HTR-8/SVneo (cell line): ENCODE measurements around the gene NRG3.

Experiments used
- DNase-seq: peaks from one replicate; pipeline ENCODE4 v3.0.0; 2011; ENCODE audit warnings: low spot score, mixed read lengths; ENCODE audit not compliant: insufficient read length
- FAIRE-seq: peaks from 2 replicates; lab custom pipeline; 2011; peaks lifted over from hg19 to GRCh38; lab: Jason Lieb, UNC

NRG3 gene

GRCh38 chr10:82252081-82252480 lies 377.1 kb downstream of the NRG3 start:
- DNase-seq (no peak), FAIRE-seq (no peak)

GRCh38 chr10:82254237-82254636 lies 379.2 kb downstream of the NRG3 start:
- DNase-seq (no peak), FAIRE-seq (no peak)

DNA sequence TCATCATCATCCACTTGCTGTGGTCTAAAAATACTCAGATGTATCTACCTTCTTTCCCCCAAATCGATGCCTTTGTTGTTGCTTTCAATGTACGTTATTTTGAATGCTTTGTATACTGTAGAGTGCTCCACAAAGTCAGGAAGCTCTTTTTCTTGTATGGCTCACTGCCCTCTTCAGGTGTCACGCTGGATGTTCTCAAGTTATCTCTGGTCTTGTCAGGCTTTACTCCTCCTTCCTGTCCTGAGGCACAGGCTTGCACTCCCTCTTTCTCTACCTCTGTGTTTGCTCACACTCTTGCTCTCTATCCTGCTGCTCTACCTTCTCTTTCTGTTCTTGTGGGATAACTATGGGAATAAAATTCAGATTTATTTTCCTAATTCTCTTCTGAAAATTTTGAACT lies 381.3 kb downstream of the NRG3 start:
- FAIRE-seq, result no peak
- no peak for DNase-seq

DNA sequence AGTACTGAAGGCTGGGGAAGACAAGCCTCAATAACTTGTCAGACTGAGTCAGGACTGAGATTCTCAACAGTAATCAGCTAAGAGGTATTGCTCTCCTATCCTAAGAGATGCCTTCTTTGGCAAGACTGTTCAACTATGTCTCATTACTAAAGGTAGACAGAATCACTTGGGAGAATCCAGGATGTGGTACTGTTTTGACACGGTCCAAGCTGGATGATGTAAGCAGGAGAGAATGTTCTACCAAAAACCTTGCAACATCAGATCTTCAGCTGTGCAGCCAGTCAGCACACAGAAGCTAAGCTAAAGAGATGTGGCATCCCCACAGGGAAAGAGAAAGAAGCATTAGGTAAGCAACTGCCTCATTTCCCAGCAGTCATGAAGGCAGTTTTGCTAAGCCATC lies 391.4 kb downstream of the NRG3 start:
- FAIRE-seq, result no peak

GRCh38 chr10:82267014-82267413 lies 392.0 kb downstream of the NRG3 start:
- FAIRE-seq, result no peak
- no peak for DNase-seq

More for the DNA sequence above, 391.4 kb downstream of the NRG3 start:
- no peak for DNase-seq

- no peak for DNase-seq
- FAIRE-seq, result no peak
Observed at GRCh38 chr10:82267465-82267864, 392.5 kb downstream of the NRG3 start.

GRCh38 chr10:82267960-82268359 lies 393.0 kb downstream of the NRG3 start:
- DNase-seq (no peak), FAIRE-seq (no peak)

DNA sequence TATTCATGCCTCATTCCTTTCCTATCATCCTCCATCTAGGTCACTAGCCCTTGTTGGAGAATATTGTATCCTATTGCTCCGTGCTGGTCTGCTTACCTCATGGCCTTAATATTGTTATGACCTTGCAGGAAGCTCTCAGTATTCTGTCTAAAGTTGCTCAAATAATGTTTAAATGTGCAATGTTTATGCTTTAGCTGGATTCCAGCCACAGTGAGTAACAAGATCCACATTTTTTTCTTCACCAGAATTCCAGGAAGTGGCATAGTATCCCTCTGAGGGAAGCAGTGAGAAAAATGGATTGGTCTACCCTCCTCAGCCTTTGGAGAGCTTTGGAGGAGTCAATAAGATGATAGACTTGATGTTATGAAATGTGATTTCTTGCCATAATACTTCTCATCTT lies 402.6 kb downstream of the NRG3 start:
- DNase-seq, result no peak
- no peak for FAIRE-seq

GRCh38 chr10:82278401-82279182 lies 403.6 kb downstream of the NRG3 start:
- FAIRE-seq (no peak), DNase-seq (no peak)

DNA sequence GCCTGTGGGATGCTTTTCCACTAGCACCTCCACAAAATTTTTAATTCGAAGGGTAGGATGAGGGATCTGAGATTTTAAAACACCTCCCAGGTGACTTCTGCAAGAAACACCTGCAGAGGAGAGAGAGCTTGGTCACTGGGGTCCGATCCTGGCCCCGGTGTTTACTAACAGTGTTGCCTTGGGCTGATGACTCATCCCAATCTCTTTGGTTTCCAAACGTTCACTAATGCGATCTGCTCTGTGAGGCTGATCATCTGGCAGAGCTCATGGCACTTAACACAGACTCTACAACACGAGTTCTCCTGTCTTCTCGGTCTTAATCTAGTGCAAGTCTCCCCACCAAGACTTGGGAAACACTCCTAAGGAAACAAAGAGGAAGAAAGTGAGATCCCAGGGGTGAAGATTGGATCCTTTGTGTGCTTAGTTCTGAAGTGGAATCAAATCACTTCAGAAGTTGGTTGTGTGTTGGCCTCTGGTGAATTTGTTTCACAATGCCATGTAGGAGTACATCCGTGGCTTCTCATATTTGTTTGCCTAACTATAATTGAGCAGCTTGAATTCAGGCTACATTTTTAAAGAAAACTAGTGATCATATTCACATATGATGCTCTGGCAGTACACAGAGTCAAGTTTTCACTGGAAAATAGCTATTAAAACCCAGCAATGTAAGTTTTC lies 407.9 kb downstream of the NRG3 start:
- FAIRE-seq, result no peak

DNA sequence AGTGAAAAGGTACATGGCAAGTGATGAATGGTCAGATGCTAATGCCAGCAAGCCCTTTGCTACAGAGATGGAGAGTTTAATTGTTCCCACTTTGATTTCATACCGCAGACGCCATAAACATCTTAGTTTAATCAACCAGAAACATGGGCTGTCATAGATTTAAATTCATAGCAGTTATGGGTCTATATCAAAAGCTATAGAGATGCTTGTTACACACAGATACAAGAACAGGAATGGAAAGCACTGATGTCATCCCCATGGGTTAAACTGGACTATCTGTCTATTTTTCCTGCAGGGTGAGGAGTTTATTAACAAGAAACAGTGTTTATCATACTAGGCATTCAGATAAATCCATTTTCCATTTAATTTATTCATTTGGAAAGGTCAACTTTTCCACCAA lies 409.2 kb downstream of the NRG3 start:
- DNase-seq, result no peak
- FAIRE-seq, result no peak

More for the DNA sequence above, 407.9 kb downstream of the NRG3 start:
- no peak for DNase-seq

DNA sequence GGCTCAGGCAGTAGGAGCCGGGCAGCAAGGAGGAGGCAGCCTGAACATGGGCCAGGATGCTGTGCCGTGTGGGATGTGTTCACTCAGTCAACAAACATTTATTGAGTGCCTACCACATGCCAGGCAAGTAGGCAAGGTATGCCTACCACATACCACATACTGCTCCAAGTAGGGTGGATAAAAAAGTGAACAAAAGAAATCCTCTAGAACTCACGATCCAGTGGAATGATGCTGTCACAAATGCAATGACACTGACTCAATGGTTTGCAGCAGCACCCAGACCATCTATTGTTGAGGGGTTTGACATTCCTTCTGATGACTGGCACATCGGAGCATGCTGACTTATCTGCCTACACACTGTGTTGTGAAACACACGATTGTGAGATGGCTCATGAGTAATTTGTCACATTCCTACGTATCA lies 413.5 kb downstream of the NRG3 start:
- FAIRE-seq, result no peak
- no peak for DNase-seq

- DNase-seq (no peak), FAIRE-seq (no peak)
Observed at GRCh38 chr10:82289945-82290344, 415.0 kb downstream of the NRG3 start.

GRCh38 chr10:82294874-82295378 lies 419.9 kb downstream of the NRG3 start:
- DNase-seq (no peak), FAIRE-seq (no peak)

DNA sequence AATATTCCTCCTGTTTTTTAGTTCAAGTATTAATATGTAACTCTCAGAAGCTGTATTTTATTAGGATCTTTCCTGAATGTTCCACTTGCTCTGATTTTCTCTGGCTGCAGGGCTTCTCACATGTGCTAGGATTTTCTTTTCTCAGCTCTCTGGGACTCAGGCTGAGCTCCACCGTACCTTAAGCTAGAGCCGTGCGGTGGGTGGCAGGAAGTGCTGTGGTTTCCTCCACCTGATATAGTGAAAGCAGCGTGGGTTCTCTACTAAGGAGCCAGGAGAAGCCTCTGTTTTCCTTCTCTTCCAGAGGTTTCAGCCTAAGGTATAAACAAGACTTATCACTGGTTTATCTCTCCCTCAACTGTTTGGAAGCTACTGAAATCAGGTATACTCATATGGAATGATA lies 433.6 kb downstream of the NRG3 start:
- FAIRE-seq (no peak), DNase-seq (no peak)

DNA sequence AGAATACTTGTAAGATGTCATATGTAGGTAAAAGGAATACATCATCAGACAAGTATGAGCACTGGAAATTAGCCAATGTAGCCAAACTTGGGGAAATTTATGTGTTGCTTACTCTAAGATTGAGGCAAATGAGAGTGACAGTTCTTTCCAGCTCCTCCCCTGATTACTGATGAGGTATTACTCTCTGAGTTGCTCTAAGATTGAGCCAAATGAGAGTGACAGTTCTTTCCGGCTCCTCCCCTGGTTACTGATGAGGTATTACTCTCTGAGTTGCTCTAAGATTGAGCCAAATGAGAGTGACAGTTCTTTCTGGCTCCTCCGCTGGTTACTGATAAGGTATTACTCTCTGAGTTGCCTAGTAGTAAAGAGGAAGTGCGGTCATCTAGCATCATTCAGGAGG lies 435.8 kb downstream of the NRG3 start:
- DNase-seq (no peak), FAIRE-seq (no peak)

DNA sequence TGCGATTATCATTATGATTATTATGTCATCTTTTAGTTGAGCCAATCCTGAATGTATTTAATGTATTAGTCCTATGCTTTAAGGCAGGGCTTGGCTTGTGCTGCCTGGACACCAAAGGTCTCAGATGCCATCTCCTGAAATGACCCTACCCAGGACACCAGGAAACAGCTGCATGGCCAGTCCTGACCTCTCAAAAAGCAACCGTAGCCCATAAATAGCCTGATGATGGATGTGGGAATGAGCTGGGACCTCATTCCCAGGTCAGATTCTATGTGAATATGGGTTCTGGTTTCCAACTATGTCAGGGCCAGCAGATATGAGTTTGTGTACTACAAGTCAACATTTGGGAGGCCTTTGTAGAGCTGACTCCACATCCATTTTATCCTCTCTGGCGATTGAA lies 438.4 kb downstream of the NRG3 start:
- FAIRE-seq, result no peak
- DNase-seq, result no peak

- no peak for FAIRE-seq
Observed at GRCh38 chr10:82318534-82318933, 443.5 kb downstream of the NRG3 start.

GRCh38 chr10:82319074-82319473 lies 444.1 kb downstream of the NRG3 start:
- FAIRE-seq, result no peak
- DNase-seq, result no peak

More at GRCh38 chr10:82318534-82318933, 443.5 kb downstream of the NRG3 start:
- no peak for DNase-seq

GRCh38 chr10:82319562-82319961 lies 444.6 kb downstream of the NRG3 start:
- DNase-seq (no peak), FAIRE-seq (no peak)

DNA sequence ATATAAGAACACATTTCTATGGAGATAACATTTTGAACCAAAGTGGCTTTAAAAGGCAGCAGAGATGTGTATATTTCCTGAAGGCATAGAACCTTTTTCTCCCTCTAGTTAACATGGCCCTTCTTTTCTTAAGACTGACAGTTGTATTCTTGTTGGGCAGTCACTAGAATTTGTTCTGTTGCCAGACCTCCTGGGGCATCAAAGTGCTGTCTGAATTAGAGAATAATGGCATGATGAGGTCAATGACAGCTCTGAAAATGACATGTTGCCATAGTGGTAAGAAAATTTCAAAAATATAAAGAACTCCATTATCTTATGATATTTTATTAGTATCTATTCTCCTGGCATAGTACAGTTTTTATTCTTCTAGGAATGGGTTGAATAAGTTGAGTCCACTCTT lies 446.7 kb downstream of the NRG3 start:
- FAIRE-seq (no peak), DNase-seq (no peak)

DNA sequence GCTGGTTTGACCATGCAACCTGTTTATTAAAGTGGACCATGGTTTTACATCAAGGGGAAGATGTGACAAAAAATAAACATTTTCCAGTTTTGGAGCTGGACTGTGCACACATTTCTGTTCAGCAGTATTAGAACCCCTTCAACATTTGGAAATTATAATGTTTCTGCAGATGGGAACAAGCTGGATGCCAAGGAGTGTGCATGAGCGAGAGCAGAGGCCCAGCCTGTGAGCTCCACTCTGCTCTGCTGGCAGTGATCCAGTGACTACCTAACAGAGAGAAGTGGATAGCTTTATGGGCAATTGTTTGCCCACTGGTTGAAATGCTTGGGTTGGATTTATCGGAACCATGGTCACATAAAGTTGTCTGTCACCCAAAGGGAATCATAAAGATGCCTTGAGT lies 456.7 kb downstream of the NRG3 start:
- DNase-seq (no peak), FAIRE-seq (no peak)
